Measurements from ENCODE around the gene ARTN.

DNA sequence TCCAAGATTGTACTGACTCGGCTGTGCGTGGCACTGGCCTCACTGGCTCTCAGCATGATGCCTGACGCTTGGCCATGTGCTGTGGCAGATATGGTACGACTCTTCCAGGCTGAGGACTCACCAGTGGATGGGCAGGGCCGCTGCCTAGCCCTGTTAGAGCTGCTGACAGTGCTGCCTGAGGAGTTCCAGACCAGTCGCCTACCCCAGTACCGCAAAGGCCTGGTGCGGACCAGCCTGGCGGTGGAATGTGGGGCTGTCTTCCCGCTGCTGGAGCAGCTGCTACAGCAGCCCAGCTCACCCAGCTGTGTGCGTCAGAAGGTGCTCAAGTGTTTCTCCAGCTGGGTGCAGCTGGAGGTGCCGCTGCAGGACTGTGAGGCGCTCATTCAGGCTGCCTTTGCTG, 16.1 kb downstream of the ARTN start:
- TF ChIP-seq, protein P1, sequence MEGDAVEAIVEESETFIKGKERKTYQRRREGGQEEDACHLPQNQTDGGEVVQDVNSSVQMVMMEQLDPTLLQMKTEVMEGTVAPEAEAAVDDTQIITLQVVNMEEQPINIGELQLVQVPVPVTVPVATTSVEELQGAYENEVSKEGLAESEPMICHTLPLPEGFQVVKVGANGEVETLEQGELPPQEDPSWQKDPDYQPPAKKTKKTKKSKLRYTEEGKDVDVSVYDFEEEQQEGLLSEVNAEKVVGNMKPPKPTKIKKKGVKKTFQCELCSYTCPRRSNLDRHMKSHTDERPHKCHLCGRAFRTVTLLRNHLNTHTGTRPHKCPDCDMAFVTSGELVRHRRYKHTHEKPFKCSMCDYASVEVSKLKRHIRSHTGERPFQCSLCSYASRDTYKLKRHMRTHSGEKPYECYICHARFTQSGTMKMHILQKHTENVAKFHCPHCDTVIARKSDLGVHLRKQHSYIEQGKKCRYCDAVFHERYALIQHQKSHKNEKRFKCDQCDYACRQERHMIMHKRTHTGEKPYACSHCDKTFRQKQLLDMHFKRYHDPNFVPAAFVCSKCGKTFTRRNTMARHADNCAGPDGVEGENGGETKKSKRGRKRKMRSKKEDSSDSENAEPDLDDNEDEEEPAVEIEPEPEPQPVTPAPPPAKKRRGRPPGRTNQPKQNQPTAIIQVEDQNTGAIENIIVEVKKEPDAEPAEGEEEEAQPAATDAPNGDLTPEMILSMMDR (IDR thresholded peaks at IDR 0.05): no peak
- TF ChIP-seq POLR2A (IDR thresholded peaks at IDR 0.05): no peak
- TF ChIP-seq EP300 (IDR thresholded peaks at IDR 0.05): no peak

All from ovary (tissue), 3 donors.